Amniotic stem cell (primary cell): ENCODE results near the gene MKKS.
"Not testable (repeated sequence)": the region's sequence is repeated elsewhere in the genome, so short reads cannot be mapped to it uniquely, and the experiment has no call there.

Experiments used
- DNase-seq: peaks from one replicate; lab custom pipeline; 2025; lab: John Stamatoyannopoulos, UW

The MKKS gene

GRCh38 chr20:10412591-10413408, 21.2 kb downstream of the MKKS start:
- DNase-seq: no peak

GRCh38 chr20:10411673-10412072, 22.3 kb downstream of the MKKS start:
- DNase-seq: no peak

- no peak for DNase-seq
These were observed 25.8 kb downstream of the MKKS start for GRCh38 chr20:10408108-10408813.

- no peak for DNase-seq
These were observed 29.0 kb downstream of the MKKS start for GRCh38 chr20:10404959-10405530.

GRCh38 chr20:10404023-10404628, 29.9 kb downstream of the MKKS start:
- DNase-seq: no peak

- DNase-seq: no peak
These were observed 30.9 kb downstream of the MKKS start for GRCh38 chr20:10402938-10403608.

GRCh38 chr20:10398834-10399369, 35.1 kb downstream of the MKKS start:
- no peak for DNase-seq

- not testable (repeated sequence) for DNase-seq
These were observed 39.3 kb downstream of the MKKS start for GRCh38 chr20:10394752-10395151.

GRCh38 chr20:10390709-10391108, 43.3 kb downstream of the MKKS start:
- DNase-seq: no peak

GRCh38 chr20:10388597-10388996, 45.4 kb downstream of the MKKS start:
- DNase-seq: no peak

- DNase-seq: no peak
These were observed 46.3 kb downstream of the MKKS start for GRCh38 chr20:10387686-10388085.

GRCh38 chr20:10385850-10386544, 48.0 kb downstream of the MKKS start:
- no peak for DNase-seq

- no peak for DNase-seq
These were observed 52.5 kb downstream of the MKKS start for GRCh38 chr20:10381477-10381876.

GRCh38 chr20:10379761-10380160, 54.3 kb downstream of the MKKS start:
- DNase-seq: no peak

GRCh38 chr20:10376270-10377075, 57.5 kb downstream of the MKKS start:
- DNase-seq: no peak

GRCh38 chr20:10375191-10375590, 58.8 kb downstream of the MKKS start:
- DNase-seq: no peak

- DNase-seq: no peak
These were observed 60.0 kb downstream of the MKKS start for GRCh38 chr20:10374036-10374435.

- no peak for DNase-seq
These were observed 62.6 kb downstream of the MKKS start for GRCh38 chr20:10371467-10371866.

GRCh38 chr20:10370091-10370887, 63.7 kb downstream of the MKKS start:
- no peak for DNase-seq

- DNase-seq: no peak
These were observed 64.3 kb downstream of the MKKS start for GRCh38 chr20:10369723-10370090.
